Hepatocyte (in vitro differentiated cells): ENCODE data around the gene LMF1. TPM values are rescaled to one million over a fixed set of nuclear protein-coding genes. Genes with fewer than 3 reads are reported as not detected.

Source experiments
- DNase-seq: peaks from one replicate; pipeline ENCODE4 v3.0.0-alpha.2; 2016; ENCODE audit warnings: low spot score
- H2AFZ ChIP-seq: fragments of 200-600 bp; sonication (generic); 2 replicates; pipeline ENCODE4 v1.6.0; 2016; ENCODE audit warnings: antibody characterized with exemption, mild to moderate bottlenecking
- H3K27ac ChIP-seq: fragments of 200-600 bp; sonication (generic); 2 replicates; pipeline ENCODE4 v1.5.1; 2016; ENCODE audit warnings: mild to moderate bottlenecking
- H3K27me3 ChIP-seq: fragments of 200-600 bp; sonication (generic); 2 replicates; pipeline ENCODE4 v1.6.1; 2016
- H3K36me3 ChIP-seq: fragments of 200-600 bp; sonication (generic); replicated peaks from 2 replicates; pipeline ENCODE4 v1.5.1; 2016; ENCODE audit warnings: low read depth; ENCODE audit not compliant: insufficient read depth
- H3K4me1 ChIP-seq: fragments of 200-600 bp; sonication (generic); 2 replicates; pipeline ENCODE4 v1.5.1; 2016; ENCODE audit warnings: mild to moderate bottlenecking, moderate library complexity; ENCODE audit not compliant: insufficient read depth
- H3K4me2 ChIP-seq: fragments of 200-600 bp; sonication (generic); 2 replicates; pipeline ENCODE4 v1.6.0; 2016
- H3K4me3 ChIP-seq: fragments of 200-600 bp; sonication (generic); 2 replicates; pipeline ENCODE4 v1.5.1; 2016; ENCODE audit warnings: mild to moderate bottlenecking
- H3K79me2 ChIP-seq: fragments of 200-600 bp; sonication (generic); 2 replicates; pipeline ENCODE4 v1.6.0; 2017; ENCODE audit warnings: mild to moderate bottlenecking
- H3K9me2 ChIP-seq: fragments of 200-600 bp; sonication (generic); replicated peaks from 2 replicates; pipeline ENCODE4 v1.6.0; 2017; ENCODE audit warnings: mild to moderate bottlenecking; ENCODE audit not compliant: insufficient read depth
- H3K9me3 ChIP-seq: fragments of 200-600 bp; sonication (generic); 2 replicates; pipeline ENCODE4 v1.5.1; 2016; ENCODE audit warnings: low read depth, mild to moderate bottlenecking
- H4K20me1 ChIP-seq: fragments of 200-600 bp; sonication (generic); 2 replicates; pipeline ENCODE4 v1.6.0; 2016; ENCODE audit warnings: mild to moderate bottlenecking; ENCODE audit not compliant: insufficient read depth, poor library complexity, severe bottlenecking
- CTCF ChIP-seq: fragments of 200-600 bp; sonication (generic); IDR thresholded peaks from 2 replicates; pipeline ENCODE4 v1.5.1; 2016; ENCODE audit warnings: antibody characterized with exemption, mild to moderate bottlenecking; ENCODE audit not compliant: poor library complexity
- EZH2 ChIP-seq: fragments of 200-600 bp; sonication (generic); IDR thresholded peaks from 2 replicates; pipeline ENCODE4 v1.6.1; 2016; ENCODE audit warnings: antibody characterized with exemption, mild to moderate bottlenecking, borderline replicate concordance
- EZH2phosphoT487 ChIP-seq: fragments of 200-600 bp; sonication (generic); IDR thresholded peaks from one replicate; pipeline ENCODE4 v1.6.1; 2018; ENCODE audit warnings: antibody characterized with exemption, mild to moderate bottlenecking, low read depth, moderate library complexity; ENCODE audit not compliant: unreplicated experiment, severe bottlenecking
- WGBS: methylation state at CpG from one replicate; pipeline ENCODE4 v1.1.6; 2016; ENCODE audit warnings: low lambda C conversion rate; ENCODE audit errors: missing lambda C conversion rate; 5-methylcytosine and 5-hydroxymethylcytosine counted together
- polyA plus RNA-seq: library from polyadenylated mRNA; unstranded; fragments of >200 nt; fragmentation: Nextera tagmentation; extraction: Ambion mirVana; gene quantifications from 2 replicates; pipeline ENCODE4 v1.2.1, GENCODE V29; 2016
- total RNA-seq: library from RNA; depleted of rRNA; stranded (reverse); fragments of >200 nt; gene quantifications from 2 replicates; pipeline ENCODE4 v1.2.3, GENCODE V29; 2014

LMF1 gene
- total and polyA plus RNA-seq, 2 experiments from 2014 or later, result 27.2 to 34.3 TPM

- H3K9me3 ChIP-seq, result no peaks in the 10 kb centered on the region
- H4K20me1 ChIP-seq, result no peaks in the 10 kb centered on the region
- no peaks in the 10 kb centered on the region for H3K27me3 ChIP-seq
- H3K9me2 ChIP-seq, result no peaks in the 10 kb centered on the region
- H3K36me3 ChIP-seq, result no peaks in the 10 kb centered on the region
- TF ChIP-seq EZH2phosphoT487, result no peak
- TF ChIP-seq CTCF, result no peak
- TF ChIP-seq EZH2, result no peak
- H3K79me2 ChIP-seq, result no peaks in the 10 kb centered on the region
- WGBS, result 82% methylated on average over 30 of the region's 32 CpGs
- no peak overlapping the region for H2AFZ ChIP-seq
- no peak for DNase-seq
- no peak overlapping the region for H3K27ac ChIP-seq
- H3K4me2 ChIP-seq, result no peak overlapping the region
- H3K4me1 ChIP-seq, result no peaks in the 10 kb centered on the region
- no peak overlapping the region for H3K4me3 ChIP-seq
Measured at GRCh38 chr16:901715-902601, 68.8 kb downstream of the LMF1 start.

GRCh38 chr16:901149-901548, 69.6 kb downstream of the LMF1 start:
- Histone ChIP-seq H3K27me3 (no peaks in the 10 kb centered on the region), H3K4me1 (no peaks in the 10 kb centered on the region), H3K4me3 (no peak overlapping the region), H3K36me3 (no peaks in the 10 kb centered on the region), H2AFZ (no peak overlapping the region), H3K27ac (no peak overlapping the region), H3K4me2 (no peak overlapping the region), H3K9me2 (no peaks in the 10 kb centered on the region), H3K79me2 (no peaks in the 10 kb centered on the region), H4K20me1 (no peaks in the 10 kb centered on the region), H3K9me3 (no peaks in the 10 kb centered on the region)
- TF ChIP-seq EZH2, result no peak
- no peak for TF ChIP-seq CTCF
- no peak for TF ChIP-seq EZH2phosphoT487
- no peak for DNase-seq
- WGBS, result 83% methylated on average over 11 of the region's 11 CpGs

GRCh38 chr16:900211-900610, 70.6 kb downstream of the LMF1 start:
- no peak for DNase-seq
- no peaks in the 10 kb centered on the region for H3K9me2 ChIP-seq
- WGBS, result 96% methylated on average over 7 of the region's 7 CpGs
- H3K27ac ChIP-seq, result no peak overlapping the region
- H4K20me1 ChIP-seq, result no peaks in the 10 kb centered on the region
- no peaks in the 10 kb centered on the region for H3K79me2 ChIP-seq
- TF ChIP-seq EZH2 (no peak), CTCF (no peak), EZH2phosphoT487 (no peak)
- no peaks in the 10 kb centered on the region for H3K36me3 ChIP-seq
- no peaks in the 10 kb centered on the region for H3K4me1 ChIP-seq
- H2AFZ ChIP-seq, result no peak overlapping the region
- H3K4me3 ChIP-seq, result no peak overlapping the region
- H3K9me3 ChIP-seq, result no peaks in the 10 kb centered on the region
- H3K27me3 ChIP-seq, result no peaks in the 10 kb centered on the region
- H3K4me2 ChIP-seq, result no peak overlapping the region
